GM18907 (cell line): ENCODE measurements around the gene PCARE.
"Not testable (repeated sequence)": the region's sequence is repeated elsewhere in the genome, so short reads cannot be mapped to it uniquely, and the experiment has no call there.

Experiments used
- ATAC-seq: cut with Tn5 transposase; IDR thresholded peaks from one replicate; pipeline ENCODE4 v1.9.1; 2021; ENCODE audit warnings: mild to moderate bottlenecking, moderate library complexity; ENCODE audit not compliant: unreplicated experiment

The PCARE gene

GRCh38 chr2:29074411-29074810, at the start of gene PCARE:
TSS of gene PCARE (minus strand) at chr2:29074523. CDS start at chr2:29074261, 262 bp downstream.
- no peak for ATAC-seq

DNA sequence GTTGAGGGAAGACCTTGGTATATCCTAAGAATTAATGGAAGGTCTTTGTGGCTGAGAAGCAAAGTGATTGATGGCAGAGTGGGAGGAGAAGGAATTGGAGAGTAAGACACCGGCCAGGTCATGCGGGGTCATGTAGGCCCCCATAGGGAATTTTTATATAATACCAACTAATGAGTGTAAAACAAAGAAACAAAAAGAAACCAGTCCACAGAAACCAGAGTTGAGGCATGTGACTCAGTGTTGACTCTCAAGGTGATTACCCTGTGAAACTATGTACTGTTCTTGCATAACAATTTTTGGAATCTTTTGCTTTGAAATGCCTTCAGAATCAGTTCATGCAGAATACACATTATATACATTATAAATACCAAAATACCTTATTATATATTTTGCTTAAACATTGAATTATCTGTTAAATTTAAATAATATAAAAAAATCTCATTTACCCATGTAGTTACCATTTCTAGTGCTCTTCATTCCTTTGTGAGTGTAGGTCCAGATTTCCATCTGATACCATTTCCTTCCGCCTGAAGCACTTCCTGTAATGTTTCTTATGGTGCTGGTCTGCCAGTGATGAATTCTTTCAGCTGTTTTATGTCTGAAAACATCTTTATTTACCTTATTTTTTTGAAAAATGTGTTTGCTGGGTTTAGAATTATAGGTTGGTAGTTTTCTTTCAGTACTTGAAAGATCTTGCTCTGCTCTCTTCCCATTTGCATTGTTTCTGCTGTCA, 49.5 kb upstream of the PCARE start:
- ATAC-seq = no peak

DNA sequence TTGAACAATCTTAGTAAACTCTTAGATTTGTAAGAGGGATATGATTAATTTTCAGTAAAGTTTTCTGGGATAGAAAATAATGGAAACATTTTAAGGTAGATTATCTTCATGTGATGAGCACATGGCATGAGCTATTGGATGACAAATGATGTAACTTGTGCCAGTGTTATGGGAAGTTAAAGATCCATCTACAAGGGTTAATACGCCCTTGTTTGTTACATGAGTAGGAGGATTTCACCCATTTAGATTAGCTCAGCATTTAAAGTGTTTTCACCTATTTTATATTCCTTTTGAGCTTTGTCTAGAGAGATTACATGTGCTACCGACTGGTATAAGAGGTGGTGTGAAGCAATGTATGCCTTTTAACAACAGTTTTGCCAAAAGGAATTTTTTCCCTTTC, 46.5 kb upstream of the PCARE start:
- no peak for ATAC-seq

- no peak for ATAC-seq
Measured at GRCh38 chr2:29119211-29119610, 44.9 kb upstream of the PCARE start.

GRCh38 chr2:29117636-29118303, 43.4 kb upstream of the PCARE start:
- no peak for ATAC-seq

DNA sequence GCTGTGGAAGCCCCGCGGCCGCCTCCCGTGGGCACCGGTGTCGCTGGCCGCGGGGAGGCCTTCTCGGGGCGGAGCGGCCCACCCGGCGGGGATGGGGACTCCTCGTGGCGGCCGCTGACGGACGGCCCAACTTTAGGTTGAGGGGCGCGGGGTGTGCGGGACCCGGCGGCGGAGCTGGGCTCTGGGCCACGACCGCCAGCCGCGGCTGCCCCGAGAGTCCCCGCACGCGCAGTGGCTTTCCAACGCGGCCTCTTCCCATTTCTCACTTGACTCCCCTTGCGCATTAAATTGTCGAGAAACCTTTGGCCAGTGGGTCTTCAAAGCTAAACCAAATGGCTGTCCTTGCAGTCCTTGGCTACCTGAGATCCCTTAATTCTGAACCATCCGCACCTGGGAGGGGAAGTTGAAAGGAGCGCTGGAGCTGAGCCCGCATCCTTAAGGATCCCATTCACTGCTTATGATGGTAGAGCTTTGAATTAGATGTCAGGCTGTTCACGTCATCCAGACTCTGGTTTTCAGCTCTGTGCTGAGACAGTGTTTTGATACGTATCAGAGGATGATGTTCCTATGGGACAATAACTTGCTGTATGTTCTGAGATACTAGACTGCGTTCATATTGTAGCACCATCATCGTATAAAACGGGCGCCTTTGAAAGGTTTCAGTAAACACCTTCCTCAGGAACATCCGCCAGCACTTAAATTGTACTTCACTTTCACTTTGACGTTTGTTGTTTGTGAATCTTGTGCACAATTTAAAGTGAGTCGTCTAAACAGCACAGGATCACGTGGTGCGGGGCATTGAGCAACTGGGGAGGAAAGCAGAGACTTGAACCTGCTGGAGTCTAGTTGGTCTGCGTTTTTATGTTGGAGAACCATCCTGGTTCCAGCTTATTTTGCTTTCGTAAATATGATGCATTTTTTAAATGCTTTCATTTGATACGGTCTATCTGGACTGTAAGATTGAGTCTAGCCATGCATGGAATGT, 41.8 kb upstream of the PCARE start:
- ATAC-seq = peak; percentile 49

GRCh38 chr2:29114946-29115609, 40.8 kb upstream of the PCARE start, which contains the start of gene CLIP4:
TSS of gene CLIP4 (plus strand) at chr2:29115415. CDS start at chr2:29121389, 5,974 bp downstream.
- no peak for ATAC-seq

DNA sequence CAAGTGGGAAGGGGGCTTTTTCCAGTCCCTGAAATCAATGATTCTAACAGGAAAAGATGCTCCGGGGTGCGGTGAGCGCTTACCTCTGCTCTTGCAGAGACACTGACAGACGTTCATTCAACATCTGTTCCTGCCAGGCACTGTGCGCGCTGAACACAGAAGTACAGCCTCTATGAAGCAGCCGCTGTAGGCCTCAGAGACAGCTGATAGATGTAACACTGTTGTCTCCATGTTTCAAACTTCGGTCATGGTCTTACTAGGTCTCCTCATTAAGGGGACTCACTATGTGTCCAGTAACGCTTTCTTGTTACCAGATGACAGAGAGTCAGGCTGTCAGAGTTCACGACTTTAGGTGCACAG, 40.2 kb upstream of the PCARE start:
- ATAC-seq = no peak

DNA sequence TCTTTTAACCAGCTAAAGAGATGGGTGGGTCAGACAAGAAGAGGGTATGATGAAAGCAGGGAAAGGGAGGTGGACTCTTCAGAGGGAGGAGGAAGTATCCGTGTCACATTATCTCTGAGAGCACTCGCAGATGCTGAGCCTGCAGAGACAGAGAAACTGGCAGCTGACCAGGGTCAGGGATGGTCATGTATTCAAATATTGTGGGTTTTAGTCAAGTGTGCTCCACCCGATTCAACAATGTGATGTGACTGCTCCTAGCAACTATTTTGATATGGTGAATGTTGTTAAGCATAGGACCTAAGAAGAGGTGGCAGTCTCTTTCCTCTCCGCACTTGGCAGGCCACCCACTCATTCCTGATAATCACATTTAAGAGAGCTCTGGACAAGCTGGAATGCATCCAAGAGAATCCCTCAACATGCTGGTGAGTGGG, 39.6 kb upstream of the PCARE start:
- no peak for ATAC-seq

DNA sequence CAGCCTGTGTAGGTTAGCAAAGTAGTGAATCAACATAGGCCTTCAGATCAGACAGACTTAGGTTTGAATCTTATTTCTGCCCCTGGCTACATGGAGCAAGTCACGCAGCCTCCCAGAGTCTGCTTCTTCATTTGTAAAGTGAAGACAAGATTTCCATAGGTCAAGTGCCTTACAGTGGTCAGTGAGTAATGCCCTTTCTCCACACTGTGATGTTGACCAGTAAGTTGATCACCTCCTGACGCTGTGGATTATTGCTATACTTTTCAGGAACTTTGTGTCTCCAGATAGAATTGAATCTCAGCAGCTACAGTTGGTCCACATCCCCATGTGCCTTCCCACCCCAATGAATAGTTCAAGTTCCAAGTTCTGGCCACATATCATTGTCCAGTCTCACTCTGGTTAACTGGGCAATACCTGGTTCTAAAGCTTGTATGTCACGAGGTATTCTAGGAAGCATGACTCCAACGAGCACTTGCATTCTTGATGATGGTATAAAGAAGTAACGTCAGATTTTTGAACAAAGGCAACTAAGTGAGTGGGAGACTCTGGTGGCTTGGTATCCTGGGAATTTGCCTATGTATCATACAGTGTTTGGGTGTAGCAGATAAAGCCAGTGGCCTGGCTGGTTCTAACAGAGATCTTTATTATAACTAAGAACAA, 38.8 kb upstream of the PCARE start:
- ATAC-seq = no peak

DNA sequence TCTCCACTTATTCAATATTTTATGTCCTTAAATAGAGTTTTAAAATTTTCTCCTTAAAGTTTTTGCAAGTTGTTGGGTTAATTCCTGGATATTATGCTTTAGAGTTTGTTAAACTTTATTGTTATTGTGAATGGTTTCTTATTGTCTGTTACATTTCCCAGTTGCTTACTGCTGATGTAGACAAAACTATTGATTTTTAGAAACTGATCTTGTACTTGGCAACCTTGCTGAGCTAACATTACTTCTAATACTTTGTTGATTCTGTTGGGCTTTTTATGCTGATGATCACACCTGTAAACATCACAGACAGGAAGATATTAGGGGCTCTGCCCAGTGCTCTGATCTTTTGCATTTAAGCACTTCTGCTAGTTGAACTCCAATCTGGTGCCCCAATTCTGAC, 38.1 kb upstream of the PCARE start:
- no peak for ATAC-seq

- ATAC-seq = peak; percentile 50
Measured at GRCh38 chr2:29110916-29111535, 36.7 kb upstream of the PCARE start.

GRCh38 chr2:29109246-29109645, 34.9 kb upstream of the PCARE start:
- no peak for ATAC-seq

DNA sequence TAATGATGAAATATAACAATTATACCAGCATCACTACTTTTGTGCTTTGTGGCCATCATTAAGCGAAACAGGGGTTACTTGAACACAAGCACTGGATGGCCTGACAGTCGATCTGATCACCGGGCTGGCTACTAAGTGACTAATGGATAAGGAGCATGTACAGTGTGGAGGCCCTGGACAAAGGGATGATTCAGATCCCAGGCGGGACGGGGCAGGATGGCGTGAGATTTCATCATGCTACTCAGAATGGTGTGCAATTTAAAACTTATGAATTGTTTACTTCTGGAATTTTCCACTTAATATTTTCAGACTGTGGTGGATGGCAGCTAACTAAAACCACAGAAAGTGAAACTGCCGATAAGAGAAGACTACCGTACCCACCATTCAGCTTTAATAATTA, 33.9 kb upstream of the PCARE start:
- ATAC-seq = no peak

GRCh38 chr2:29107547-29107946, 33.2 kb upstream of the PCARE start:
- not testable (repeated sequence) for ATAC-seq

DNA sequence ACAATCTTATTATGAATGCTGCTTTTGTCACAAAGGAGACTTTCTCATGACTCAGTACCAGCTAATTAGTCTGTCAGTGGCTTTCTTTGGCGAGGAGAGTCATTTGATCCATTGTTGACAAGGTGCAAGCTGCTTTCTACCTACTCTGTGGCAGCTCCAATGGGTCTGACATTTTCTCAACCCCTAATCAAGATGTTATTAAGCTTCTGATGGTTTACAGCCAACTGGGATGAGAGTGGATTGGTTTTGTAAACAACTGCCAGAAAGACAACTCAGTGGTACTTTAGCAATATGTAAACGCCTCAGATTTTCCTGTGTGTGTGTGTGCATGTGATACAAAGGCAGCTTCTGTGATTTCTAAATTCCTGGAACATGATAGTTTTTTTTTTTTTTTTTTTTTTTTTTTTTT, 32.7 kb upstream of the PCARE start:
- no peak for ATAC-seq

GRCh38 chr2:29106256-29106655, 31.9 kb upstream of the PCARE start:
- ATAC-seq = no peak

GRCh38 chr2:29105375-29105774, 31.1 kb upstream of the PCARE start:
- no peak for ATAC-seq

DNA sequence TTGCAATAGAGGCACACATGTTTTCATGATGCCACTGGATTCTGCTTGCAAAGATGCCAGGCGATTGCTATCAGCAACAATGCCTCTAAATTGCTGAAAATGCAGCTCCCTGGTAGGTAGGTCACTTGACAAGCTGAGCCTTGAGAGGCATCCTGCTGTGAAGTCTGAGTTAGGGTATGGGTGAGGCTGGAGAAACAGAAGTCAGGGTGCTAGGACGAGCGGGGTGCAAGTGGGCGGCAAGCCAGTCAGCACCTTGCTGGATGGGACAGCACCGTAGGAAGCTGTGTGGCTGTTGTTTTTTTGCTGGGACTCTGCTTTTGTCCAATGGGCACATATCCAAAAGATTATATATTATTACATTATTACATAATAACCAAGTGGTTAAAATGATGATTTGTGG, 30.4 kb upstream of the PCARE start:
- no peak for ATAC-seq

- no peak for ATAC-seq
Measured at GRCh38 chr2:29100564-29100963, 26.2 kb upstream of the PCARE start.
